ENCODE data around the gene WDR27.
"Not testable (repeated sequence)": the region's sequence is repeated elsewhere in the genome, so short reads cannot be mapped to it uniquely, and the experiment has no call there.

Gene WDR27

DNA sequence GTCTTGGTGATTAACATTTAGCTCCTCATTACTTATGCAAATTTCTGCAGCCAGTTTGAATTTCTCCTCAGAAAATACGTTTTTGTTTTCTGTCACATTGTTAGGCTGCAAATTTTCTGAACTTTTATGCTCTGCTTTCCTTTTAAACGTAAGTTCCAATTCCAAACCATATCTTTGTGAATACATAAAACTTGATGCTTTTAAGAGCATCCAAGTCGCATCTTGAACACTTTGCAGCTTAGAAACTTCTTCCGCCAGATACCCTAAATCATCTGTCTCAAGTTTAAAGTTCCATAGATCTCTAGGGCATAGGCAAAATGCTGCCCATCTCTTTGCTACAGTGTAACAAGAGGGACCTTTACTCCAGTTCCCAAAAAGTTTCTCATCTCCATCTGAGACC is 234.1 kb downstream of the WDR27 start:
- DNase-seq, result not testable (repeated sequence)

DNA sequence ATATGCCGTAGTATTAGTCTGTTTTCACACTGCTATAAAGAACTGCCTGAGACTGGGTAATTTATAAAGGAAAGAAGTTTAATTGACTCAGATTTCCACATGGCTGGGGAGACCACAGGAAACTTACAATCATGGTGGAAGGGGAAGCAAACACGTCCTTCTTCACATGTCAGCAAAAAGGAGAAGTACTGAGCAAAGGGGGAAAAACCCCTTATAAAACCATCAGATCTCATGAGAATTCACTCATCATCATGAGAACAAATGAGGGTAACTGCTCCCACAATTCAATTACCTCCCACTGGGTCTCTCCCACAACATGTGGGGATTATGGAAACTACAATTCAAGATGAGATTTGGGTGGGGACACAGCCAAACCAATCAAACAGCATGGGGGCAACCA is 235.6 kb downstream of the WDR27 start:
- DNase-seq, result not testable (repeated sequence)

- DNase-seq, result no peak
Measured at GRCh38 chr6:169457762-169458161, 244.1 kb downstream of the WDR27 start.

GRCh38 chr6:169456840-169457239 is 245.0 kb downstream of the WDR27 start:
- DNase-seq, result no peak

- DNase-seq, result no peak
Measured at GRCh38 chr6:169455470-169455869, 246.4 kb downstream of the WDR27 start.

GRCh38 chr6:169454872-169455204 is 247.0 kb downstream of the WDR27 start:
- no peak for DNase-seq

- no peak for DNase-seq
Measured at GRCh38 chr6:169454204-169454871, 247.5 kb downstream of the WDR27 start.

DNA sequence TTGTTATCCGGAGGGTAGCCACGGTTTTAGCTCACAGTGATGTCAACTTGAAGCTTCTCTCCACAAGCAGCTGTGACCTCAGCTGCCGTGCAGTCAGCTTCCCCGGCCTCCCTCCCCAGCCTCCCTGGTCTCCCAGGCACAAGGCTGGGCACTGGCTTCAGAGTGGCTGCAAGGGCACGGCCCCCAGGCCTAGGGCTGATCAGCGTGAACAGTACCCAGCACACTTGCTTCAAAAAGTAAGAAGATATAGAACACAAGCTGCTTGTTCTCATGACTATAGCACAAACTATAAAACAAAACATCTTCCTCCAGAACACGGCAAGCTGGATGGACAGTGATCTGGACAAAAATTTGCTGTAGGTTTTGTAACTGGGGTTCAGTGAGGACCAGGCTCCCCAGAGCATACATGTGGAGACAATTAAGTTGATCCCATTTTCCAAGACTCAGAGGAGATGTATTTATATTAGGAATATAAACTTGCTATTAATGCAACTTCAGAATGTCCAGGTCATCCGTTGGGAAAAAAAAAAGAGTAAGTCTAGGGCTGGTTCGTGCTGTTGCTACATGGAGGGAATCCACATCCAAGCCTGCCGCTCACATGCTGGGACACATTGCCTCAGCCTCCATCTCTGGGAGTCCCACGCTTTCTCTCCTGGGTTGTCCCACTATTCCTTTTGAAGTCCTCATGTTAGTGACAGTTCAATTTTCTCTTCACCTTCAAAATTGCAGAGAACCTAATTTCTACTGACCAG is 248.8 kb downstream of the WDR27 start:
- no peak for DNase-seq

- no peak for DNase-seq
Measured at GRCh38 chr6:169452117-169452868, 249.5 kb downstream of the WDR27 start.

DNA sequence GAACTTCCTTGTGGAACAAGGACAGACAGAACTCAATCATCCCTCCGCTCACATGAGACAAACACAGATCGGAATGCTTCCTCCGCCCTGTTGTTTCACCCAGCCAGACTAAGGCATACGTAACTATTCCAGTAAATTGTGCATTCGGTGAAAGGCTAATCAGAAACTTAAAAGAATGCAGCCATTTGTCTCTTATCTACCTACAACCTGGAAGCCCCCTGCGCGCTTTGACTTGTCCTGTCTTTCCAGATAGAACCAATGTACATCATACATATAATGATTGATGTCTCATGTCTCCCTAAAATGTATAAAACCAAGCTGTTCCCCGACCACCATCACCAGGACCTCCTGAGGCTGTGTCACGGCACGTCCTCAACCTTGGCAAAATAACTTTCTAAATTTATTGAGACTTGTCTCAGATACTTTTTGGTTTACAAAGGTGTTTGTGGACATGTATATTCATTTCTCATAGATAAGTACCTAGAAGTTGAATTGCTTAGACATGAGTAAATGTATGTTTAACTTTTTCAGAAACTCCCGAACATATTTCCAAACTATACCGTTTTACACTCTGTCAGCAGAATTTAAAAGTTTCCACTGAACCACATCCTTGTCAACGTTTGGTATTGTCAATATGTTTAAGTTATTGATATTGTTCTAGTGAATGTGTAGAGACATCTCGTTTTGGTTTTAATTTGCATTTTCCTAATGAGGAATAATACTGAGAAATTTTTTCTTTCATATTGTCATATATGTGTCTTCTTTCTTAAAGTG is 250.6 kb downstream of the WDR27 start:
- DNase-seq, result no peak

DNA sequence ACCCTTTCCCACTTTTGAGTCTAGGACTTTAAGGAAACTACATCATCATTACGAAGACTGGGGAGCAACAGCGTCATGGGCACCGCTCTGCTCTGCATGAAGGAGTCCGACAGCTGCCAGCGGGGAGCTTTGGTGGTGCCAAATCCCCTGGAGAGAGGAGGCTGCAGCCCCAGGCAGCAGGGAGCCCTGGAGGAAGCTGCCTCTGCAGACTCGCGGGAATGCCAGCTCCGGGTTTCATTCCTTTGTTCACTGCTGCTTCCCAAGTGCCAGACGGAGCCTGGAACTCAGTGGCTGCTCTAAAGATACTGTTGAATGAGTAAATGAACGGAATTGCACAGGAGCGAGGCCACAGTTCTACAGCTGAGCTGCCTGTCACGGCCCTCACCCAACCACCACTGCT is 251.7 kb downstream of the WDR27 start:
- no peak for DNase-seq

DNA sequence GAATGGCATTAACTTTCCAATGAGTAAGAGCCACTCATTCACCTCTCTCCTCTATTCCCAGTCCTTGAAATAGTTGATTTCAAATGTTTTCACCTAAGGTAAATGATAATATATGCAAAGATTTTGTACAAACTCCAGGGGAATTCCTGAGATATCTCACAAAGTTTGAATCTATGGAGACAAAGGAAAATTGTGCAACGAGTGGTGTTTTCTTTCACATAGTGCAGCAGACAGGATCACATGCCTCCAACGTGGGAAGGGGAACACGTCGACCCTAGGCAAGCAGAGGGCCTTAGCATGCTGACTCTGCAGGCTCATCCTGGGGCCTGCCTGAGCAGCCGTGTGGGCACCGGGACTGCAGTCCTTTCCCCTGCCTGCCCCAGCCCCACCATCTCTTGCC is 252.6 kb downstream of the WDR27 start:
- no peak for DNase-seq

DNA sequence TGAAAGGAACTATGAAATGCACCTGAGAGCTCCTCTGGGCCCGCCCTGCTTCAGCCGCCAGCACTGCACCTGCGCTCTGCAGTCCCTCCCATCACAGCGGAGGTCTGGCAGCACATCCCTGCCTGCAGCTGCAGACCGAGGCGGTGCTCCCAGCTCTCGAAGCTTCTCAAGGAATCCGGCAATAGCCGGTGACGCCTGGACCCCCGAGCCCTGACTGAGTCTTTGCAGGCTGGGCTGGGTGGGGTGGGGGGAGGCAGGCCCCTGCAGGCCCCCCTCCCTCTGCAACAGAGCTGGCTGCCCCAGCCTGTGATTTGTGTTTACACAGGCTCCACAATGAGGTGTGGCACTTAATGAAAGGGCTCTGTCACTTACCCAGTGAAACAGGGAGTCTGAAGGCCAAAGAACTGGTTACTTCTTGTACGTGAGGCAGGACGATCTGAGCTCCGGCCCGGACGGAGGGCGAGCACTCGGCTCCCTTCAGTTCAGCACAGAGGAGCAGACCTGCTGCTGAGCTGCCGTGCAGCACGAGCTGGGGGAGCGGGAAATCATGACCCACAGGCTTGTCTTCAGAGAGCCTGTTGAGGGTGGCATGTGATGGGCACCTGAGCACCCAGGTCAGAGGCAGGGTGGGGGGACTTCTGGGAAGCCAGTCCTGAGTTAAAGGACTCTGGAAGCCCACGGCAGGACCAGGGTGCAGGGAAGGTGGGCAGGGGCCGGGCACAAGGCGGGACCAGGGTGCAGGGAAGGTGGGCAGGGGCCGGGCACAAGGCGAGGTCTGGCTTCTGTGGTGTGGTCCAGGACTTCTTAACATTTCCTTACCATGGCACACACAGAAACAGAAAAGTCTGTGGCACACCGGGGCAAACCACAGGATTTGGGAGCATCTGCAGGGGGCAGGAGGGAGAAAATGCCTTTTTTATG is 255.9 kb downstream of the WDR27 start:
- DNase-seq, result no peak

DNA sequence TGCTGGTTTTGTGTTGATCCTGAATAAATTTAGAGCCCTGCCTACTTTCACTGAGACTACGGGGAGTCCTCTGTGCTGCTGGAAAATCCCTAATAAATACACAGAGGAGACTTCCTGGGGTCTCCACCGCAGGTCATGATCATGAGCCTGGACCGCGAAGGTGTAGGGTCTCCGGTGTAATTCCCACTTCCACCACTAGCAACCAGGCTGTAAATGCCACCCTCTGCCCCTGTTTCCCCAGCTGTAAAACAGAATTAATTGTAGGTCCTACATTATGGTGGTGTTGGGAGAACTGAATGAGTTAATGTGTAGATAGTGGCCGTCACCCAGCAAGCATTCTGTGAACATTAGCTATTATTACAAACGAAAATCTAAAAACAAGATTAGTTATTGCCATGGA is 256.6 kb downstream of the WDR27 start:
- no peak for DNase-seq

DNA sequence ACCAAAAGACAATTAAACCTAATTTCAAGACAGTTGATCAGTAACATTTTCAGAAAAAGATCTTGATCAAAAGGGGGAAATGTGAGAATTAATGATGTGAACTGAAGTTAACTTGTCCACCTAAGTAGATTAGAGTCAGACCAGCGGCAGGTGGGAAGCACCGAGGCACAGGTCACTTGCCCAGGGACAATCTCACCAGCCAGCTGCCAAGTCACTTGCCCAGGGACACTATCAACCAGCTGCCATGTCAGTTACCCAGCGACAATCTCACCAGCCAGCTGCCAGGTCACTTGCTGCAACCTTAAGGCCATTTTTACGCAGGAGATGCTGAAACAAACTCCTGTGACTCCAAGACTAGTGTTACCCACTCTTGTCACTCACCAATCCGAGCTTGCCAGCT is 260.5 kb downstream of the WDR27 start:
- no peak for DNase-seq

DNA sequence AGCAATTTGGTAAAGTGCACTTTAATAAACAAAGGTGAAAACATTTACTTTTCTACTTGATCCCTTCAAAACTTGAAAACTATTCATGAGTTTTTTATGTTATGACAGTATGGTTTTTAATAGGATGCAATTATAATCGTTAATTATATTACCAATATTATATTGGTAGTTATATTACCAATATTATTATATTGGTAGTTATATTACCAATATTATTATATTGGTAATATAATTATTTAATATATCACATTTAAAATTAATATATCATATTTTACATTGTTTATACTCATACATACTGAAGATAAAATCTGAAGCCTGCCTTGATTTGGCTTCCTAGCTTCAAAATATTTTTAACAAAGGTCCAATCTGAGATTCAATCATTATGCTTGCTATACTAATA is 262.1 kb downstream of the WDR27 start:
- DNase-seq, result no peak

- DNase-seq, result not testable (repeated sequence)
Measured at GRCh38 chr6:169434554-169434953, 267.3 kb downstream of the WDR27 start.

DNA sequence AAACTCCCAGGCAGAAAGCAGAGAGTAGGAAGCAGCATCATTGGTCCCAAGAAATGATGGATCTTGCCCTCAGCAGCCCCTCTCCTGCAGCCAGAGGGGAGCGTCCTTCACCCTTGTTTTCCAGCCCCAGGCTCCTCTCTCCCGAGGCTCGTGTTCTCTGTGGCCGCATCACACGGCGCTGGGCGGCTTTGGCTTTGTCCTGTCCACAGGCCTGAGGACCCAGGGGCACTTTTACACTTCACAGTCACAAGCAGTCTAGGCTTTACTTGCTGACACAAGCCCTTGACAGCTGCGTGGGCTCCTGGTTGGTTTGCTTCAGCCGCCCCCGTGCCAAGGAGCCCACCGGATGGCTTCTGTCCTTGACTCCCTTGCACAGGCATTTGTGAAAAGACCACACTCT is 272.8 kb downstream of the WDR27 start:
- no peak for DNase-seq

DNA sequence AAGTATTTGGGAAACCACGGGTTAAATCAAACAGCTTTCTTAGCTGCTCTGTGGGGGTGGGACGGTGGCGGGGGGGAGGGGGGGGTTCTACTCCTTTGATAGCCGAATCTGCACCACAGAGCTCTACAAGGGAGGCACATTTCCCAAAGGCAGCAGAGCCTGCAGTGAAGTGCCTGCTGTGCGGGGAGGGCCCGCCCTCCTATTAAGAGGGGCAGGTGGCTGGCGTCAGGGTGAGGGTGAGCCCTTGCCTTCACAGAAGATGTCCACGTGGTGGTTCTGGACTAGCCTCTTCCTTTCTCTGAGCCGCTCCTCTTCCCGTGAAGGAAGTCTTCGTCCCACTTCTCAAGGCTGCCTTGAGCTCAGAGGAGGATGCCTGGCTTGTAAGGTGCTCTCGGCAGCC is 273.3 kb downstream of the WDR27 start:
- DNase-seq, result no peak

- DNase-seq, result no peak
Measured at GRCh38 chr6:169427856-169428255, 274.0 kb downstream of the WDR27 start.

DNA sequence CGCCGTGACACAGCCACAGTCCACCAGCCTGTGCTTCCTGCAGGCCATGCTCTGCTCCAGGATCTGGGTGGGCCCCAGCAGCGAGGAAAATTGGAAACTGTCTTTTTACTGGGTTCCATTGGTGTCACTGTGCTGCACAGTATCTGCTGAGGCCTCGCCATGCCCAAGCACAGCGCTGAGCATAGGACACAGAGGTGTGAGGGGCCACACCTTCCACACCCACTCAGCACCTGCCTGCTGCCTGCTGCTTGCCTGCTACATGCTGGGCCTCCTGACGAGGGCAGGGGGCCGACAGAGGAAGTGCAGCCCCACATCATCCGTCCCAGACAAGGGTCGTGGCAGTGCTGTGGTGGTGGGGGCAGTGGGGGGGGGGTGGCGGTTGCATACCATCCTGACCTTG is 275.2 kb downstream of the WDR27 start:
- DNase-seq, result no peak
